GM10248 (cell line): ENCODE data around the gene RAB20.
"Not testable (repeated sequence)": the region's sequence is repeated elsewhere in the genome, so short reads cannot be mapped to it uniquely, and the experiment has no call there.

Experiments used
- CTCF ChIA-PET: fragments of 300-600 bp; sonication (Branson Sonifier 250); formaldehyde crosslinking; extraction: SDS; loops from one replicate; lab custom pipeline; 2021; ENCODE audit warnings: antibody characterized with exemption; lab: Yijun Ruan, JAX
- POLR2A ChIA-PET: fragments of 350-650 bp; sonication (Branson Sonifier 250); formaldehyde crosslinking; extraction: SDS; loops from one replicate; lab custom pipeline; 2020; ENCODE audit warnings: antibody characterized with exemption; lab: Yijun Ruan, JAX
- DNase-seq: peaks from one replicate; pipeline ENCODE4 v3.0.0; 2012; ENCODE audit errors: extremely low spot score
- CTCF ChIP-seq: IDR thresholded peaks from 2 replicates; pipeline ENCODE4 v1.5.1; 2012; ENCODE audit warnings: mild to moderate bottlenecking, low read depth; ENCODE audit errors: extremely low read depth, missing control alignments, control extremely low read depth

Gene RAB20

GRCh38 chr13:110493613-110494012 lies 67.9 kb downstream of the RAB20 start:
- no peak for TF ChIP-seq CTCF
- CTCF ChIA-PET: no interaction called here
- POLR2A ChIA-PET: no interaction called here
- DNase-seq: no peak

- TF ChIP-seq CTCF: no peak
- ChIA-PET POLR2A (no interaction called here), CTCF (no interaction called here)
- no peak for DNase-seq
Observed at GRCh38 chr13:110492679-110493593, 68.6 kb downstream of the RAB20 start.

GRCh38 chr13:110491869-110492678 lies 69.4 kb downstream of the RAB20 start:
- no peak for DNase-seq
- POLR2A ChIA-PET: no interaction called here
- CTCF ChIA-PET: no interaction called here
- no peak for TF ChIP-seq CTCF

DNA sequence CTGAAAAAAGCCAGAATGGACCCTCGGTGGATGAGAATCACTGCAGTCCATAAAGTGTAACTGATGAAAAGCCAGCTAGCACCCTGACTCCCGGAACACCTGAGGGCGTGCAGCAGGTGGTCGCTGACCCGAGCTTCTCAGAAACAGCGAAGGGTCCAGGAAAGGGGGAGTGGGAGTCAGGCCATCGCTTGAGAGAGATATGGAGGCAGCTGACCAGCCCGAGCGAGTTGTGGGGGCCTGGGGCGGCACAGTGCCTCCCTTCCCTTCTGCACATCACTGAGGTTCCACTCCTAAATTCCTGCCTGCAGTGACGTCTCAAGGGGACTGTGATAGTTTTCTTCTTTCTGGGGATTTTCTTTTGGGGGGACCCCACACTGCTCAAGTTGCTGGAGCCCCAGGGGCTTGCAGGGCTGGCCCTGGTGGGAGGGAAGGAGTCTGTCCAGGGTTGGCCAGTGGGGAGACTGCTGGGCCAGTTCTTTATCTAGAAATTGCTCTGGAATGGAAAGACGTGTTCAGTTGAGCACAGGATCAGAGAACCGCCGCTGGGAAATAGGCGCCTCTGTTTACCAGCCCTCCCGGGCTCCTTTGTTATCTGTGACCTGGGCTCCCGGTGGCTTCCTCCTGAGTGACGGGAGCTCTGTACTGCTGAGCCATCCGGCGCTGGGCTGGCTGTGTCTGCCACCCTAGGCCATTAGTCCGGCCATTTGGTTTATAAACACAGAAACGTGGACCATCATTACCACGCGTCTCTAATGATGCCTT lies 71.3 kb downstream of the RAB20 start:
- ChIA-PET CTCF (interaction anchor here (1.3 kb wide), 1 partner anchor 10 kb away, joined by 3 read pairs; no protein-coding TSS in a partner anchor), POLR2A (no interaction called here)
- no peak for DNase-seq
- TF ChIP-seq CTCF: no peak

- CTCF ChIA-PET: interaction anchor here (1.0 to 2.2 kb wide), 2 partner anchors 14 to 31 kb away, joined by 3 to 6 read pairs; no protein-coding TSS in a partner anchor
- POLR2A ChIA-PET, DNase-seq: not testable (repeated sequence)
Observed at GRCh38 chr13:110486880-110487279, 74.6 kb downstream of the RAB20 start.

DNA sequence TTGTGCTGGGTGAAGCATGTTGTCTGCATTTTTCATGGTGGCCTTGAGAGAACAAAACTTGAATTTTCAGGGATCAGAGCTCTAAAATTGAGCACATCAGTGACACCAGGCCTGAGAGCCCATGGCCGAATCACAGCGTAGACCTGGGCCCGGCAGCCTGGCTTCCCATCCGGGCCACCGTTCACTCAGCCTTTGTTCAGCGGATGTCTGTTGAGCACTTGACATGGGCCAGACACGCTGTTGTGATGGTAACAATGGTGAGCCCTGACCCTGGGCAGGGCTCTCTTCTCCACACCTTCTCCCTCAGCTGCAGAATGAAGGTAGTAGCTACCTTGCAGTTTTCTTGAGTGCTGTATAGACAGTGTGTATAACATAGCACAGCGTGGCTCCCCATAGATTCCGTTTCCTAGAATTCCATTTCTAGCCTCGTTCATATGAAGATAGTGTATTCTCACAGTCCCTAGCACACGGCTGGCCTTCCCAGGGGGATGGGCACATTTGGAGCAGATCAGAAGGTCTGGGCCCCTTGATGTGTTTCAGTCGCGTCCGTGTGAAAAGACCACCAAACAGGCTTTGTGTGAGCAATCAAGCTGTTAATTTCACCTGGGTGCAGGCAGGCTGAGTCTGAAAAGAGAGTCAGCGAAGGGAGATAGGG lies 75.3 kb downstream of the RAB20 start:
- no peak for DNase-seq
- POLR2A ChIA-PET: interaction anchor here (0.6 kb wide), 1 partner anchor 22 kb away, joined by 3 read pairs; no protein-coding TSS in a partner anchor
- CTCF ChIA-PET: interaction anchor here (1.0 to 2.2 kb wide), 2 partner anchors 24 to 31 kb away, joined by 3 to 6 read pairs; no protein-coding TSS in a partner anchor
- TF ChIP-seq CTCF: no peak
